ENCODE data around the gene SMARCAD1. TPM values are rescaled to one million over a fixed set of nuclear protein-coding genes. Genes with fewer than 3 reads are reported as not detected.

Gene SMARCAD1
- total RNA-seq, 3 donors from 2014 or later (not counting 1 experiment from before 2014, with no cell fraction given): 15.5 to 20.3 (median 15.9) TPM

DNA sequence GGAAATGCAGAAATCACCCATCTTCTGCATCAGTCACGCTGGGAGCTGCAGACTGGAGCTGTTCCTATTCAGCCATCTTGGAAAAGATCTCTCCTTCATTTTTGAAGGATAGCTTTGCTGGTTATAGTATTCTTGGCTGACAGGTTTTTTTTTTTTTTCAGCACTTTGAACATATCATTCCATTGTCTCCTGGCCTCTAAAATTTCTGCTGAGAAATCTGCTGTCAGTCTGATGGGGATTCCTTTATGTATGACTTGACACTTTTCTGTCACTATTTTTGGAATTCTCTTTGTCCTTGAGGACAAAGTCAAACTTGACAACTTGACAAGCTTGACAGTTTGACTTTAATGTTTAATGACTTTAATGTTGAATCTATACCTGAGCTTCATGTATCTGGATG lies 118.2 kb downstream of the SMARCAD1 start:
- no peak overlapping the region for H3K27ac Mint-ChIP-seq
- DNase-seq (no peak), ATAC-seq (no peak)
- no peaks in the 10 kb centered on the region for H3K4me1 ChIP-seq (ENCODE audit: control insufficient read depth, insufficient read depth, low read length)
- no peak overlapping the region for H3K4me3 ChIP-seq (ENCODE audit: low read length)
- 100% methylated on average over 1 of the region's 1 CpG for WGBS (ENCODE audit: insufficient coverage)
- H3K9me3 Mint-ChIP-seq: peaks cover 7 to 12% of the 10 kb centered on the region in 2 donors
- TF ChIP-seq, protein P1, sequence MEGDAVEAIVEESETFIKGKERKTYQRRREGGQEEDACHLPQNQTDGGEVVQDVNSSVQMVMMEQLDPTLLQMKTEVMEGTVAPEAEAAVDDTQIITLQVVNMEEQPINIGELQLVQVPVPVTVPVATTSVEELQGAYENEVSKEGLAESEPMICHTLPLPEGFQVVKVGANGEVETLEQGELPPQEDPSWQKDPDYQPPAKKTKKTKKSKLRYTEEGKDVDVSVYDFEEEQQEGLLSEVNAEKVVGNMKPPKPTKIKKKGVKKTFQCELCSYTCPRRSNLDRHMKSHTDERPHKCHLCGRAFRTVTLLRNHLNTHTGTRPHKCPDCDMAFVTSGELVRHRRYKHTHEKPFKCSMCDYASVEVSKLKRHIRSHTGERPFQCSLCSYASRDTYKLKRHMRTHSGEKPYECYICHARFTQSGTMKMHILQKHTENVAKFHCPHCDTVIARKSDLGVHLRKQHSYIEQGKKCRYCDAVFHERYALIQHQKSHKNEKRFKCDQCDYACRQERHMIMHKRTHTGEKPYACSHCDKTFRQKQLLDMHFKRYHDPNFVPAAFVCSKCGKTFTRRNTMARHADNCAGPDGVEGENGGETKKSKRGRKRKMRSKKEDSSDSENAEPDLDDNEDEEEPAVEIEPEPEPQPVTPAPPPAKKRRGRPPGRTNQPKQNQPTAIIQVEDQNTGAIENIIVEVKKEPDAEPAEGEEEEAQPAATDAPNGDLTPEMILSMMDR (IDR thresholded peaks at IDR 0.05): no peak
- H3K27ac ChIP-seq (ENCODE audit: low read length): no peak overlapping the region
- H3K4me1 Mint-ChIP-seq: no peaks in the 10 kb centered on the region
- H3K9me3 ChIP-seq (ENCODE audit: control insufficient read depth, insufficient read depth, low read length): peaks cover 21% of the 10 kb centered on the region
- H3K4me3 Mint-ChIP-seq: no peak overlapping the region
- H3K27me3 ChIP-seq (ENCODE audit: control insufficient read depth, insufficient read depth, low read length): no peaks in the 10 kb centered on the region
- peaks cover 0 to 3% of the 10 kb centered on the region in 2 donors for H3K27me3 Mint-ChIP-seq (ENCODE audit: low read depth in 2 of 2)
- peaks cover 19% of the 10 kb centered on the region for H3K36me3 Mint-ChIP-seq
- intact Hi-C loops (cut with micrococcal nuclease): no loop called here
- no peaks in the 10 kb centered on the region for H3K36me3 ChIP-seq (ENCODE audit: control insufficient read depth, insufficient read depth, low read length)

DNA sequence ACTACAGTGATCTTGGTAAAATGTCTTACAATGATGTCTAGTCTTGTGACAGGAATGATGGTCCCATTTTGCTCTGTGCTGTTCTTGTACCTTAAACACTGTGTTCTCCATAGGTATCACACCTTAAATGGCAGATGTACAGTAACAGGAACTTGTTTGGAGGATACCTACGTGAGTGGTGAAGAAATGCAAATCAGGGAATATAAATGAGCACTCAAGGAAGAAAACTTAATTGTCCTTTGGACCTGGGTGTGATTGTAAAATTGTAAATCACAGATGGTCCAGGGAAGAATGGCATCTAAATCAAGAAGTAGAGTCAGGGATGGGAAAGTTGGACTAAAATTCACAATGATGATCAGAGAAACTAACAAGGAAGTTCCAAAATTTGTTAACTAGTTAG lies 122.3 kb downstream of the SMARCAD1 start:
- Histone ChIP-seq H3K36me3 (ENCODE audit: control insufficient read depth, insufficient read depth, low read length) (no peaks in the 10 kb centered on the region), H3K27me3 (ENCODE audit: control insufficient read depth, insufficient read depth, low read length) (no peaks in the 10 kb centered on the region), H3K4me3 (ENCODE audit: low read length) (no peak overlapping the region), H3K4me1 (ENCODE audit: control insufficient read depth, insufficient read depth, low read length) (no peaks in the 10 kb centered on the region), H3K9me3 (ENCODE audit: control insufficient read depth, insufficient read depth, low read length) (peaks cover 21% of the 10 kb centered on the region), H3K27ac (ENCODE audit: low read length) (no peak overlapping the region)
- H3K36me3 Mint-ChIP-seq: peaks cover 13% of the 10 kb centered on the region
- H3K27me3 Mint-ChIP-seq (ENCODE audit: low read depth in 2 of 2): peaks cover 0 to 3% of the 10 kb centered on the region in 2 donors
- 77% methylated on average over 1 of the region's 1 CpG for WGBS (ENCODE audit: insufficient coverage)
- H3K9me3 Mint-ChIP-seq: peaks cover 2 to 7% of the 10 kb centered on the region in 2 donors
- H3K27ac Mint-ChIP-seq: no peak overlapping the region
- no peak for DNase-seq
- peaks cover 0 to 6% of the 10 kb centered on the region in 2 donors for H3K4me1 Mint-ChIP-seq
- H3K4me3 Mint-ChIP-seq: no peak overlapping the region
- TF ChIP-seq, protein P1 (IDR thresholded peaks at IDR 0.05): no peak
- intact Hi-C loops (cut with micrococcal nuclease): no loop called here
- no peak for ATAC-seq

DNA sequence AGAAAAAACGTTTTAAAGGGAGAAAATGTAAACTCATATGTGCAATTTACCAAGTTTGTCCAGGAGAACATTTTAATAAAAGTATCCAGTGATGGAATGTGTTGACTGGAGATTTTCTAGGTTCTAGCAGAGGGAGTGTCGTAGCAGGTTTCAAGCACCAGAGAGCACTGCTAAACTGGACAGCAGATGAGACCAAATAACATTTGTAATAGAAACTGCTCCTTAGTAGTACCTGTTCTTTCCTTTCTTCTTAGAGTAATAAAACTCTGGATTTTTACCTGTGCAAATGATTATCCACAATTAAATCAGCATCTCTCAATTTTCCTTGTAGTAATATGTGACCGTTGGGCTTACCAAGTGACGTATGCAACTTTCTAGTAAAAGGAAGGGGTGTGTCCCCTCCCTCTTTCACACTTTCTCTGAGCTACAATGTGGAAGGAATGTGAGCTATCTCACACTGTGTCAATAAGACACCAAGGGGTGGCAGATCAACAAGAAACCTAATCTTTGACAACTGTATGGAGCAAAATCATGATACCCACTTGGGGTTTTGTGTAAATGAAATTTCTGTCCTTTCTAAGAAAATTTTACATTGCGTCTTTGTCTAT lies 125.4 kb downstream of the SMARCAD1 start:
- H3K27me3 Mint-ChIP-seq (ENCODE audit: low read depth in 2 of 2): peaks cover 0 to 3% of the 10 kb centered on the region in 2 donors
- no peaks in the 10 kb centered on the region for H3K36me3 Mint-ChIP-seq
- TF ChIP-seq, protein P1 (IDR thresholded peaks at IDR 0.05): no peak
- no peaks in the 10 kb centered on the region for H3K4me1 ChIP-seq (ENCODE audit: control insufficient read depth, insufficient read depth, low read length)
- H3K4me3 ChIP-seq (ENCODE audit: low read length): no peak overlapping the region
- no peaks in the 10 kb centered on the region for H3K9me3 ChIP-seq (ENCODE audit: control insufficient read depth, insufficient read depth, low read length)
- intact Hi-C loops (cut with micrococcal nuclease): no loop called here
- no peak overlapping the region for H3K4me3 Mint-ChIP-seq
- no peaks in the 10 kb centered on the region for H3K27me3 ChIP-seq (ENCODE audit: control insufficient read depth, insufficient read depth, low read length)
- 41% methylated on average over 3 of the region's 5 CpGs for WGBS (ENCODE audit: insufficient coverage)
- ATAC-seq: no peak
- H3K27ac Mint-ChIP-seq: no peak overlapping the region
- H3K9me3 Mint-ChIP-seq: peaks cover 0 to 1% of the 10 kb centered on the region in 2 donors
- peaks cover 0 to 6% of the 10 kb centered on the region in 2 donors for H3K4me1 Mint-ChIP-seq
- no peak for DNase-seq
- no peak overlapping the region for H3K27ac ChIP-seq (ENCODE audit: low read length)
- H3K36me3 ChIP-seq (ENCODE audit: control insufficient read depth, insufficient read depth, low read length): no peaks in the 10 kb centered on the region

DNA sequence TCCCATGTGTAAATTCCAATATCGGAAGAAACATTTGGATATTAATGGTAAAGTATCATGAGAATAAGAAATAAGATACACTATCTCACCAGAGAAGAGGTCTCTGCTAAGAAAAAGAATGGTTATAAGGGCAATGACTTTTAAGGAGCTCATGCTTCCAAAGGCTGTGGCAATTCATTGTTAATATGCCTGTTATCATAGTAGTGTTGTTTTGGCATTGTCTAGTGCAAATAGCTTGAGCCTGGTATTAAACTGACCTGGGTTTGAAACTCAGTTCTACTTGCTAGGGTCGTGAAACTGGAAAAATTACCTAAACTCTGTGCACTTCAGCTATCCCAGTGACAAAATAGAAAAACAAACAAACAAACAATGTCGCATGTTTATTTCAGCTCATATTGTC lies 126.2 kb downstream of the SMARCAD1 start:
- H3K36me3 ChIP-seq (ENCODE audit: control insufficient read depth, insufficient read depth, low read length): no peaks in the 10 kb centered on the region
- H3K27ac ChIP-seq (ENCODE audit: low read length): no peak overlapping the region
- H3K4me3 ChIP-seq (ENCODE audit: low read length): no peak overlapping the region
- H3K4me1 ChIP-seq (ENCODE audit: control insufficient read depth, insufficient read depth, low read length): no peaks in the 10 kb centered on the region
- H3K27me3 ChIP-seq (ENCODE audit: control insufficient read depth, insufficient read depth, low read length): no peaks in the 10 kb centered on the region
- DNase-seq: no peak
- H3K9me3 Mint-ChIP-seq: no peaks in the 10 kb centered on the region
- no peaks in the 10 kb centered on the region for H3K9me3 ChIP-seq (ENCODE audit: control insufficient read depth, insufficient read depth, low read length)
- H3K27ac Mint-ChIP-seq: no peak overlapping the region
- H3K4me3 Mint-ChIP-seq: no peak overlapping the region
- H3K4me1 Mint-ChIP-seq: peaks cover 0 to 6% of the 10 kb centered on the region in 2 donors
- peaks cover 0 to 3% of the 10 kb centered on the region in 2 donors for H3K27me3 Mint-ChIP-seq (ENCODE audit: low read depth in 2 of 2)
- H3K36me3 Mint-ChIP-seq: no peaks in the 10 kb centered on the region
- intact Hi-C loops (cut with micrococcal nuclease): no loop called here
- 91% methylated on average over 2 of the region's 3 CpGs for WGBS (ENCODE audit: insufficient coverage)
- TF ChIP-seq, protein P1 (IDR thresholded peaks at IDR 0.05): no peak
- ATAC-seq: no peak
